H1 (cell line): ENCODE measurements around the gene EIF4A3. TPM values are rescaled to one million over a fixed set of nuclear protein-coding genes. Genes with fewer than 3 reads are reported as not detected.

ENCODE experiments used
- CHD1 ChIP-seq: IDR thresholded peaks from 2 replicates; pipeline ENCODE4 v1.6.1; 2012; ENCODE audit warnings: low read depth, low read length, improper control_type of control experiment
- CTCF ChIP-seq, 3 experiments: IDR thresholded peaks; 1 replicate in 2 of 3; 2 replicates in 1 of 3; pipeline versions ENCODE4 v1.5.1 to v1.6.1; 2011; ENCODE audit warnings: low read length in 3 of 3, mild to moderate bottlenecking in 3 of 3, inconsistent platforms in 2 of 3, low read depth in 1 of 3, moderate library complexity in 1 of 3; ENCODE audit not compliant: insufficient read depth in 1 of 3; ENCODE audit errors: control extremely low read depth in 1 of 3
- EZH2 ChIP-seq: fragments of 200-600 bp; sonication (generic); IDR thresholded peaks from 2 replicates; pipeline ENCODE4 v1.7.1; 2012; ENCODE audit warnings: low read depth, mild to moderate bottlenecking, moderate library complexity, low read length, inconsistent platforms; ENCODE audit not compliant: severe bottlenecking
- SAP30 ChIP-seq: fragments of 300-600 bp; sonication (generic); IDR thresholded peaks from 2 replicates; pipeline ENCODE4 v1.7.1; 2012; ENCODE audit warnings: low read length, moderate library complexity, mild to moderate bottlenecking, inconsistent platforms; ENCODE audit not compliant: insufficient read depth, insufficient replicate concordance
- SIRT6 ChIP-seq: IDR thresholded peaks from one replicate; pipeline ENCODE4 v1.7.1; 2012; ENCODE audit warnings: low read length, inconsistent platforms
- TEAD4 ChIP-seq: IDR thresholded peaks from 2 replicates; pipeline ENCODE4 v1.6.1; 2012; ENCODE audit warnings: low read depth, low read length, inconsistent platforms, mixed read lengths
- polyA plus RNA-seq, 7 experiments: library from polyadenylated mRNA; depleted of rRNA in 3 of 7; stranded (reverse) in 5 of 7; unstranded in 2 of 7; fragments of >200 nt in 5 of 7; fragments of 200-250 nt in 2 of 7; gene quantifications; 1 replicate in 5 of 7; 2 replicates in 1 of 7; 4 replicates in 1 of 7; pipeline versions ENCODE4 v1.2.1 to v1.2.3, GENCODE V29; 2011 to 2013; ENCODE audit warnings: missing spikeins in 2 of 7, mixed read lengths in 2 of 7
- total RNA-seq: library from RNA; stranded (reverse); fragmentation: NEBNext Ultra II Directional; extraction: Animal tissue kit (Norgen Biotek cat#: 25700); gene quantifications from 2 replicates; pipeline ENCODE4 v1.2.1, GENCODE V29; 2021

The EIF4A3 gene
- total and polyA plus RNA-seq, 2 of the 8 experiments (the other 6 are each of a cell fraction or from before 2014, with no cell fraction given): 142 to 146 TPM

GRCh38 chr17:80195671-80196529 is 49.0 kb upstream of the EIF4A3 start (continued):
- TF ChIP-seq CTCF (IDR thresholded peaks at IDR 0.05; ENCODE audit: control extremely low read depth in 1 of 3, insufficient read depth in 1 of 3, low read depth in 1 of 3, low read length in 3 of 3) (peak; percentile 91 to 92 (median 91)), CHD1 (no peak), SAP30 (no peak), EZH2 (no peak), SIRT6 (no peak), TEAD4 (peak; percentile 68; the same call in 1 of the 2 replicates)
